ENCODE measurements around the gene DIAPH1.

The DIAPH1 gene

GRCh38 chr5:141477044-141477575, 141.7 kb downstream of the DIAPH1 start:
- no peak for DNase-seq

GRCh38 chr5:141476132-141476911, 142.5 kb downstream of the DIAPH1 start:
- peak; percentile 8 for DNase-seq

GRCh38 chr5:141475625-141476131, 143.1 kb downstream of the DIAPH1 start, which contains the start of gene PCDHGC3:
Gene PCDHGC3 (plus strand): TSS chr5:141475966. CDS start chr5:141476117, 151 bp downstream.
- peak; percentile 64 for DNase-seq

GRCh38 chr5:141465351-141465750, 153.4 kb downstream of the DIAPH1 start:
- no peak for DNase-seq
